H1 (cell line): Measurements from ENCODE around the gene TRHDE. TPM values are rescaled to one million over a fixed set of nuclear protein-coding genes. Genes with fewer than 3 reads are reported as not detected.

ENCODE experiments used
- ATF3 ChIP-seq: IDR thresholded peaks from 2 replicates; pipeline ENCODE4 v1.6.1; 2011; ENCODE audit warnings: low read depth, mild to moderate bottlenecking, low read length; ENCODE audit not compliant: insufficient read depth
- CBX5 ChIP-seq: fragments of 300-800, 300-1000 bp; sonication (generic); IDR thresholded peaks from 2 replicates; pipeline ENCODE4 v1.7.1; 2016; ENCODE audit warnings: antibody characterized with exemption, low read length, low read depth
- CHD2 ChIP-seq: IDR thresholded peaks from 2 replicates; pipeline ENCODE4 v1.6.1; 2012; ENCODE audit warnings: low read length, improper control_type of control experiment
- CREB1 ChIP-seq: IDR thresholded peaks from 2 replicates; pipeline ENCODE4 v1.6.1; 2012; ENCODE audit warnings: inconsistent platforms
- NANOG ChIP-seq: IDR thresholded peaks from 2 replicates; pipeline ENCODE4 v1.6.1; 2011; ENCODE audit warnings: low read length, low read depth, mild to moderate bottlenecking, inconsistent platforms; ENCODE audit not compliant: insufficient read depth, poor library complexity, severe bottlenecking
- PHF8 ChIP-seq: fragments of 200-600 bp; sonication (generic); conservative IDR thresholded peaks from 2 replicates; pipeline ENCODE4 v1.7.1; 2012; ENCODE audit warnings: low read depth, mild to moderate bottlenecking, inconsistent platforms, low read length, moderate library complexity
- POLR2A ChIP-seq, 2 experiments: IDR thresholded peaks; 1 replicate in 1 of 2; 2 replicates in 1 of 2; pipeline ENCODE4 v1.6.1; 2011; ENCODE audit warnings: low read depth in 2 of 2, low read length in 2 of 2, mild to moderate bottlenecking in 2 of 2; ENCODE audit errors: control extremely low read depth in 1 of 2
- POU5F1 ChIP-seq: IDR thresholded peaks from 2 replicates; pipeline ENCODE4 v1.6.1; 2011; ENCODE audit warnings: low read depth, mild to moderate bottlenecking, low read length, moderate library complexity
- SP2 ChIP-seq: IDR thresholded peaks from 2 replicates; pipeline ENCODE4 v1.6.1; 2012; ENCODE audit warnings: mild to moderate bottlenecking, low read length, inconsistent platforms
- TAF7 ChIP-seq: optimal IDR thresholded peaks from 2 replicates; pipeline ENCODE3; 2011; ENCODE audit warnings: low read depth, mild to moderate bottlenecking, inconsistent platforms, low read length, moderate library complexity, borderline replicate concordance
- ZNF274 ChIP-seq: IDR thresholded peaks from 2 replicates; pipeline ENCODE4 v1.7.0; 2012; ENCODE audit warnings: low read length, borderline replicate concordance; ENCODE audit errors: extremely low read depth
- polyA plus RNA-seq, 7 experiments: library from polyadenylated mRNA; depleted of rRNA in 3 of 7; stranded (reverse) in 5 of 7; unstranded in 2 of 7; fragments of >200 nt in 5 of 7; fragments of 200-250 nt in 2 of 7; gene quantifications; 1 replicate in 5 of 7; 2 replicates in 1 of 7; 4 replicates in 1 of 7; pipeline versions ENCODE4 v1.2.1 to v1.2.3, GENCODE V29; 2011 to 2013; ENCODE audit warnings: missing spikeins in 2 of 7, mixed read lengths in 2 of 7
- total RNA-seq: library from RNA; stranded (reverse); fragmentation: NEBNext Ultra II Directional; extraction: Animal tissue kit (Norgen Biotek cat#: 25700); gene quantifications from 2 replicates; pipeline ENCODE4 v1.2.1, GENCODE V29; 2021
- TF ChIP-seq, protein P1 (sequence below): fragments of 300-600 bp; sonication (generic); IDR thresholded peaks from 2 replicates; pipeline ENCODE4 v1.7.1; 2012; ENCODE audit warnings: low read length, moderate library complexity, mild to moderate bottlenecking, inconsistent platforms; ENCODE audit not compliant: insufficient replicate concordance

The TRHDE gene
- total and polyA plus RNA-seq, 2 of the 8 experiments (the other 6 are each of a cell fraction or from before 2014, with no cell fraction given): 1.3 to 5.0 TPM

GRCh38 chr12:72277415-72277814 is 5.2 kb downstream of the TRHDE start (continued):
- TF ChIP-seq, protein P1, sequence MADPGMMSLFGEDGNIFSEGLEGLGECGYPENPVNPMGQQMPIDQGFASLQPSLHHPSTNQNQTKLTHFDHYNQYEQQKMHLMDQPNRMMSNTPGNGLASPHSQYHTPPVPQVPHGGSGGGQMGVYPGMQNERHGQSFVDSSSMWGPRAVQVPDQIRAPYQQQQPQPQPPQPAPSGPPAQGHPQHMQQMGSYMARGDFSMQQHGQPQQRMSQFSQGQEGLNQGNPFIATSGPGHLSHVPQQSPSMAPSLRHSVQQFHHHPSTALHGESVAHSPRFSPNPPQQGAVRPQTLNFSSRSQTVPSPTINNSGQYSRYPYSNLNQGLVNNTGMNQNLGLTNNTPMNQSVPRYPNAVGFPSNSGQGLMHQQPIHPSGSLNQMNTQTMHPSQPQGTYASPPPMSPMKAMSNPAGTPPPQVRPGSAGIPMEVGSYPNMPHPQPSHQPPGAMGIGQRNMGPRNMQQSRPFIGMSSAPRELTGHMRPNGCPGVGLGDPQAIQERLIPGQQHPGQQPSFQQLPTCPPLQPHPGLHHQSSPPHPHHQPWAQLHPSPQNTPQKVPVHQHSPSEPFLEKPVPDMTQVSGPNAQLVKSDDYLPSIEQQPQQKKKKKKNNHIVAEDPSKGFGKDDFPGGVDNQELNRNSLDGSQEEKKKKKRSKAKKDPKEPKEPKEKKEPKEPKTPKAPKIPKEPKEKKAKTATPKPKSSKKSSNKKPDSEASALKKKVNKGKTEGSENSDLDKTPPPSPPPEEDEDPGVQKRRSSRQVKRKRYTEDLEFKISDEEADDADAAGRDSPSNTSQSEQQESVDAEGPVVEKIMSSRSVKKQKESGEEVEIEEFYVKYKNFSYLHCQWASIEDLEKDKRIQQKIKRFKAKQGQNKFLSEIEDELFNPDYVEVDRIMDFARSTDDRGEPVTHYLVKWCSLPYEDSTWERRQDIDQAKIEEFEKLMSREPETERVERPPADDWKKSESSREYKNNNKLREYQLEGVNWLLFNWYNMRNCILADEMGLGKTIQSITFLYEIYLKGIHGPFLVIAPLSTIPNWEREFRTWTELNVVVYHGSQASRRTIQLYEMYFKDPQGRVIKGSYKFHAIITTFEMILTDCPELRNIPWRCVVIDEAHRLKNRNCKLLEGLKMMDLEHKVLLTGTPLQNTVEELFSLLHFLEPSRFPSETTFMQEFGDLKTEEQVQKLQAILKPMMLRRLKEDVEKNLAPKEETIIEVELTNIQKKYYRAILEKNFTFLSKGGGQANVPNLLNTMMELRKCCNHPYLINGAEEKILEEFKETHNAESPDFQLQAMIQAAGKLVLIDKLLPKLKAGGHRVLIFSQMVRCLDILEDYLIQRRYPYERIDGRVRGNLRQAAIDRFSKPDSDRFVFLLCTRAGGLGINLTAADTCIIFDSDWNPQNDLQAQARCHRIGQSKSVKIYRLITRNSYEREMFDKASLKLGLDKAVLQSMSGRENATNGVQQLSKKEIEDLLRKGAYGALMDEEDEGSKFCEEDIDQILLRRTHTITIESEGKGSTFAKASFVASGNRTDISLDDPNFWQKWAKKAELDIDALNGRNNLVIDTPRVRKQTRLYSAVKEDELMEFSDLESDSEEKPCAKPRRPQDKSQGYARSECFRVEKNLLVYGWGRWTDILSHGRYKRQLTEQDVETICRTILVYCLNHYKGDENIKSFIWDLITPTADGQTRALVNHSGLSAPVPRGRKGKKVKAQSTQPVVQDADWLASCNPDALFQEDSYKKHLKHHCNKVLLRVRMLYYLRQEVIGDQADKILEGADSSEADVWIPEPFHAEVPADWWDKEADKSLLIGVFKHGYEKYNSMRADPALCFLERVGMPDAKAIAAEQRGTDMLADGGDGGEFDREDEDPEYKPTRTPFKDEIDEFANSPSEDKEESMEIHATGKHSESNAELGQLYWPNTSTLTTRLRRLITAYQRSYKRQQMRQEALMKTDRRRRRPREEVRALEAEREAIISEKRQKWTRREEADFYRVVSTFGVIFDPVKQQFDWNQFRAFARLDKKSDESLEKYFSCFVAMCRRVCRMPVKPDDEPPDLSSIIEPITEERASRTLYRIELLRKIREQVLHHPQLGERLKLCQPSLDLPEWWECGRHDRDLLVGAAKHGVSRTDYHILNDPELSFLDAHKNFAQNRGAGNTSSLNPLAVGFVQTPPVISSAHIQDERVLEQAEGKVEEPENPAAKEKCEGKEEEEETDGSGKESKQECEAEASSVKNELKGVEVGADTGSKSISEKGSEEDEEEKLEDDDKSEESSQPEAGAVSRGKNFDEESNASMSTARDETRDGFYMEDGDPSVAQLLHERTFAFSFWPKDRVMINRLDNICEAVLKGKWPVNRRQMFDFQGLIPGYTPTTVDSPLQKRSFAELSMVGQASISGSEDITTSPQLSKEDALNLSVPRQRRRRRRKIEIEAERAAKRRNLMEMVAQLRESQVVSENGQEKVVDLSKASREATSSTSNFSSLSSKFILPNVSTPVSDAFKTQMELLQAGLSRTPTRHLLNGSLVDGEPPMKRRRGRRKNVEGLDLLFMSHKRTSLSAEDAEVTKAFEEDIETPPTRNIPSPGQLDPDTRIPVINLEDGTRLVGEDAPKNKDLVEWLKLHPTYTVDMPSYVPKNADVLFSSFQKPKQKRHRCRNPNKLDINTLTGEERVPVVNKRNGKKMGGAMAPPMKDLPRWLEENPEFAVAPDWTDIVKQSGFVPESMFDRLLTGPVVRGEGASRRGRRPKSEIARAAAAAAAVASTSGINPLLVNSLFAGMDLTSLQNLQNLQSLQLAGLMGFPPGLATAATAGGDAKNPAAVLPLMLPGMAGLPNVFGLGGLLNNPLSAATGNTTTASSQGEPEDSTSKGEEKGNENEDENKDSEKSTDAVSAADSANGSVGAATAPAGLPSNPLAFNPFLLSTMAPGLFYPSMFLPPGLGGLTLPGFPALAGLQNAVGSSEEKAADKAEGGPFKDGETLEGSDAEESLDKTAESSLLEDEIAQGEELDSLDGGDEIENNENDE: no peak
- no peak for TF ChIP-seq NANOG
- no peak for TF ChIP-seq TAF7
- TF ChIP-seq SP2: no peak
- no peak for TF ChIP-seq ZNF274
- no peak for TF ChIP-seq CREB1
- no peak for TF ChIP-seq POU5F1
- TF ChIP-seq ATF3: no peak
- TF ChIP-seq CHD2: no peak
- no peak for TF ChIP-seq PHF8
- TF ChIP-seq CBX5: no peak
- TF ChIP-seq POLR2A (IDR thresholded peaks at IDR 0.05; ENCODE audit: control extremely low read depth in 1 of 2, low read depth in 2 of 2, low read length in 2 of 2): no peak
